ENCODE results near the gene HOOK2. TPM values are rescaled to one million over a fixed set of nuclear protein-coding genes. Genes with fewer than 3 reads are reported as not detected.

Gene HOOK2
- total RNA-seq, 1 experiment from 2014 or later: 96.3 TPM

DNA sequence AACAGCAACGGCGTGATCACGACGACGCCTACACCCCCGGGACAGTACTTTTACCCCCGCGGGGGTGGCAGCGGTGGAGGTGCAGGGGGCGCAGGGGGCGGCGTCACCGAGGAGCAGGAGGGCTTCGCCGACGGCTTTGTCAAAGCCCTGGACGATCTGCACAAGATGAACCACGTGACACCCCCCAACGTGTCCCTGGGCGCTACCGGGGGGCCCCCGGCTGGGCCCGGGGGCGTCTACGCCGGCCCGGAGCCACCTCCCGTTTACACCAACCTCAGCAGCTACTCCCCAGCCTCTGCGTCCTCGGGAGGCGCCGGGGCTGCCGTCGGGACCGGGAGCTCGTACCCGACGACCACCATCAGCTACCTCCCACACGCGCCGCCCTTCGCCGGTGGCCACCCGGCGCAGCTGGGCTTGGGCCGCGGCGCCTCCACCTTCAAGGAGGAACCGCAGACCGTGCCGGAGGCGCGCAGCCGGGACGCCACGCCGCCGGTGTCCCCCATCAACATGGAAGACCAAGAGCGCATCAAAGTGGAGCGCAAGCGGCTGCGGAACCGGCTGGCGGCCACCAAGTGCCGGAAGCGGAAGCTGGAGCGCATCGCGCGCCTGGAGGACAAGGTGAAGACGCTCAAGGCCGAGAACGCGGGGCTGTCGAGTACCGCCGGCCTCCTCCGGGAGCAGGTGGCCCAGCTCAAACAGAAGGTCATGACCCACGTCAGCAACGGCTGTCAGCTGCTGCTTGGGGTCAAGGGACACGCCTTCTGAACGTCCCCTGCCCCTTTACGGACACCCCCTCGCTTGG lies 16.9 kb upstream of the HOOK2 start:
- H3K36me3 ChIP-seq (ENCODE audit: control insufficient read depth in 1 of 2, insufficient read depth in 2 of 2, low read length in 2 of 2): no peaks in the 10 kb centered on the region
- H2AFZ ChIP-seq (ENCODE audit: low read depth, low read length, poor library complexity, severe bottlenecking): no peak overlapping the region
- ATAC-seq (no peak), DNase-seq (ENCODE audit: low read depth, low spot score) (no peak)
- RAD21 ChIA-PET (ENCODE audit: low non-redundant PET in 1 of 2, low total read pairs in 2 of 2, uncharacterized antibody in 2 of 2, unreplicated experiment in 2 of 2): interaction anchor here (1.1 to 1.4 kb wide), 5 partner anchors 14 to 26 kb away, joined by 3 to 8 read pairs (median 5); partner anchors contain the start of gene HOOK2 (in 1 of the 2)
- H3K27ac ChIP-seq (ENCODE audit: low read depth, low read length): peak overlapping the region; percentile 96
- peaks cover 53 to 89% of the 10 kb centered on the region in 2 experiments for H3K4me1 ChIP-seq (ENCODE audit: control insufficient read depth in 1 of 2, insufficient read depth in 2 of 2, low read length in 2 of 2)
- no peaks in the 10 kb centered on the region for H4K20me1 ChIP-seq (ENCODE audit: insufficient read depth)
- peak overlapping the region; percentile 77 to 84 for H3K4me3 ChIP-seq (replicated peaks in 1 of 2; ENCODE audit: low read depth in 1 of 2, low read length in 2 of 2)
- H3K27me3 ChIP-seq (ENCODE audit: insufficient read depth, low read length): no peaks in the 10 kb centered on the region
- CTCF ChIA-PET: interaction anchor here (1.6 to 7.4 kb wide), 4 partner anchors 16 to 35 kb away, joined by 6 to 88 read pairs (median 28); partner anchors contain the start of gene HOOK2
- H3K4me2 ChIP-seq (ENCODE audit: low read length): peak overlapping the region; percentile 99
- BruUV-seq (replicated peaks): TSS peak; percentile 78
- POLR2A ChIA-PET: interaction anchor here (0.6 to 6.7 kb wide), 18 partner anchors 8 to 127 kb away, joined by 3 to 172 read pairs (median 5); partner anchors contain the start of genes DHPS, HOOK2, PRDX2 and RNASEH2A
- H3K9ac ChIP-seq (ENCODE audit: low read length): peak overlapping the region; percentile 93
- no peaks in the 10 kb centered on the region for H3K9me3 ChIP-seq (ENCODE audit: control insufficient read depth in 1 of 2, insufficient read depth in 1 of 2, low read depth in 1 of 2, low read length in 2 of 2)
- intact Hi-C loops (cut with micrococcal nuclease): loop anchor here (2.0 kb wide), 1 partner anchor 13 kb away; no protein-coding TSS in a partner anchor
- H3K79me2 ChIP-seq (ENCODE audit: insufficient read depth, low read length): peaks cover 19% of the 10 kb centered on the region
- TF ChIP-seq POLR2A (IDR thresholded peaks at IDR 0.05; ENCODE audit: borderline replicate concordance, extremely low read depth, insufficient read depth, insufficient read length) (peak; percentile 3), TCF7L2 (IDR thresholded peaks at IDR 0.05; ENCODE audit: borderline replicate concordance, extremely low read depth, insufficient read depth, insufficient read length) (peak; percentile 85), YY1 (IDR thresholded peaks at IDR 0.05; ENCODE audit: extremely low read depth, insufficient replicate concordance, low read depth, low read length) (peak; percentile 5), ZFX (IDR thresholded peaks at IDR 0.05) (peak; percentile 9; the same call in 1 of the 2 replicates), FOSL1 (IDR thresholded peaks at IDR 0.05; ENCODE audit: low read depth) (no peak), SP1 (IDR thresholded peaks at IDR 0.05; ENCODE audit: low read depth) (no peak), POLR2AphosphoS5 (IDR thresholded peaks at IDR 0.05; ENCODE audit: low read depth, low read length) (peak; percentile 59; the same call in 1 of the 2 replicates), EZH2phosphoT487 (IDR thresholded peaks at IDR 0.05; ENCODE audit: borderline replicate concordance) (no peak), CEBPB (IDR thresholded peaks at IDR 0.05; ENCODE audit: low read depth) (no peak)
- TF ChIP-seq, protein P1, sequence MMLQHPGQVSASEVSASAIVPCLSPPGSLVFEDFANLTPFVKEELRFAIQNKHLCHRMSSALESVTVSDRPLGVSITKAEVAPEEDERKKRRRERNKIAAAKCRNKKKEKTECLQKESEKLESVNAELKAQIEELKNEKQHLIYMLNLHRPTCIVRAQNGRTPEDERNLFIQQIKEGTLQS (IDR thresholded peaks at IDR 0.05): no peak
- H3K9me2 ChIP-seq (ENCODE audit: insufficient read depth): no peaks in the 10 kb centered on the region

Data from HCT116 (cell line).